Choroid plexus epithelial cell (primary cell): ENCODE measurements around the gene PLXDC1.
"Not testable (repeated sequence)": the region's sequence is repeated elsewhere in the genome, so short reads cannot be mapped to it uniquely, and the experiment has no call there.

ENCODE experiments used
- DNase-seq: peaks from one replicate; pipeline ENCODE4 v3.0.0-alpha.2; 2010; ENCODE audit warnings: low read depth
- H3K4me3 ChIP-seq: 2 replicates; pipeline ENCODE4 v1.5.1; 2011; ENCODE audit warnings: low read depth, mild to moderate bottlenecking, control low read depth, low read length, moderate library complexity
- TF ChIP-seq, protein P1 (sequence below): conservative IDR thresholded peaks from 2 replicates; pipeline ENCODE4 v1.5.1; 2011; ENCODE audit warnings: low read depth, mild to moderate bottlenecking, control low read depth, inconsistent platforms, low read length, moderate library complexity

The PLXDC1 gene

DNA sequence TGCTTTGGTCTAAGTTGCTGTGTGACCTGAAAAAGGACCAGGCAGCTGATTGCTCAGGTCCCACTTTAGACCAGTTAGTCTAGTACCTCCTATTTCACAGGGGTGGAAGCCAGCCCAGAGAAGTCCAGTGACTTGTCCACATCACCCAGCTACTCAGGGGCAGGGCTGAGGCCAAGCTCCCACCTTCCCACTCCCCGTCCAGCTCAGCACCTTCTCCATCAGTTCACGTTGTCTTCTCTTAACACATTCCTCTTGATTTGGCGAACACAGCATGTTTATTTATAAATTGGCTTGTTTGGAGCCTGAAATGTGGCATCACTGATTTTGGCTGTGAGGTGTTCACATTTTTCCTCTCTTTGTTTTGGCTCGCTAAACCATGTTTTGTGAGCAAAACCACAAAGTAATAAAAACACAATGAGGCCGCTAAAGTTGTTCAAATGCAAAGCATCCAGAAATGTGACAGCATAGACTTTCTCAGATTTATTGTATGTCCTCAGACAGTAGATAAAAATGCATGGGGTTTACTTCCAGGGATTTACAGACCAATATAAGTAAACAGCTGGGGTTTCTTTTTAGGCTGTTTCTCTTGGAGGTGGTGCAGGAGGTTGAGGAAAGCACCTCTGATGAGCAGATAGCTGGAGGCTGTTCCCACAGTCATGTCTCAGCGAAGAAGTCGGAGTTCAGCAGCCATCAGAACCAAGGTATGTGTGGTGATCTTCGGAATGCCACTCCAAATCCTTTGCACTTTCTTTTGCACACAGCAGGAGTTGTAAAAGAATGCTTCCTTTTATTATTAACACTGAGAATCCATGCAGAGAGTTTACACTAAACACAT lies 88.4 kb downstream of the PLXDC1 start:
- H3K4me3 ChIP-seq, result no peak overlapping the region
- TF ChIP-seq, protein P1, sequence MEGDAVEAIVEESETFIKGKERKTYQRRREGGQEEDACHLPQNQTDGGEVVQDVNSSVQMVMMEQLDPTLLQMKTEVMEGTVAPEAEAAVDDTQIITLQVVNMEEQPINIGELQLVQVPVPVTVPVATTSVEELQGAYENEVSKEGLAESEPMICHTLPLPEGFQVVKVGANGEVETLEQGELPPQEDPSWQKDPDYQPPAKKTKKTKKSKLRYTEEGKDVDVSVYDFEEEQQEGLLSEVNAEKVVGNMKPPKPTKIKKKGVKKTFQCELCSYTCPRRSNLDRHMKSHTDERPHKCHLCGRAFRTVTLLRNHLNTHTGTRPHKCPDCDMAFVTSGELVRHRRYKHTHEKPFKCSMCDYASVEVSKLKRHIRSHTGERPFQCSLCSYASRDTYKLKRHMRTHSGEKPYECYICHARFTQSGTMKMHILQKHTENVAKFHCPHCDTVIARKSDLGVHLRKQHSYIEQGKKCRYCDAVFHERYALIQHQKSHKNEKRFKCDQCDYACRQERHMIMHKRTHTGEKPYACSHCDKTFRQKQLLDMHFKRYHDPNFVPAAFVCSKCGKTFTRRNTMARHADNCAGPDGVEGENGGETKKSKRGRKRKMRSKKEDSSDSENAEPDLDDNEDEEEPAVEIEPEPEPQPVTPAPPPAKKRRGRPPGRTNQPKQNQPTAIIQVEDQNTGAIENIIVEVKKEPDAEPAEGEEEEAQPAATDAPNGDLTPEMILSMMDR, result no peak
- peak; percentile 24 for DNase-seq

DNA sequence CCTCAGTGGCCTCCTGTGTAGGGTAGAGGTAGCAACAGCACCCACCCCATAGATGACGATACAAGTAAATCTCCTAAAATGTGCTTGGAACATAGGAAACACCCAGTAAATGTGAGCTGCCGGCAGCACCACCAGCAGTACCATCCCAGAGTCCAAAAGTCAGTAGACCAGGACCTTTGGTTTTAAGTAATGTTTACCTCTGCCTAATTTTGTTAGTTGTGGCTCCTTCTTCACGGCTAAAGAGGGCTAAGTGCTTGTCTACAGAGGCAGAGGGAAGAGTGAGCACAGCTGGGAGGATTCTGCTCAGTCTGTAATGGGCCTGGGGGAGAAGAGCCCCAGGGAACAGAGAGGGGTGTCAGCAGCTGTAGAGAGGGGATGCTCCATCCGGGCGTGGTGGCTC lies 92.9 kb downstream of the PLXDC1 start:
- no peak for DNase-seq
- no peak overlapping the region for H3K4me3 ChIP-seq
- TF ChIP-seq, protein P1, result no peak

DNA sequence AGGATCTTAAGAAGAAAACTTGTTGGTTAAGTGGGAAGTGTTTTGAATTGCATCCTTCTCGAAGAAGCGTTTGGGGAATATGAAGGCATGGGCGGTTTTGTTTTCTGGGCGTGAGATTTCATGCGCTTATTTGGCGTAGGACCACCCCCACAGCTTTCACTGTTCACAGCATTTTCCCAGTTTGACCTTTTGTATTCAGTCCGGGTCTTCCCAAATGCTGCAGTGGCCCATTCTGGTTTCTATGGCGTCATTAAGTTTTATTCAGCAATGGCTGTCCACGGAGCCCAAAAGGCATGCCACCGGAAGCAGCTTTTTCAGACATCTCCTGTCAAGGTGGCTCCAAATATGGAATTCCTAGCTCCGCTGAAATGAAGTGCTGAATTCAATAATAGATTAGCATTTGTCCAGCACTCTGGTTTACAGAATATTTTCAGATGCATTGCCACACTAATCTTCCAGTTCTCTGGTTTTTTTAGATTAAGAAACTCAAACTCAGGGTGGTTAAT lies 93.7 kb downstream of the PLXDC1 start:
- DNase-seq, result no peak
- TF ChIP-seq, protein P1, result no peak
- H3K4me3 ChIP-seq, result no peak overlapping the region

DNA sequence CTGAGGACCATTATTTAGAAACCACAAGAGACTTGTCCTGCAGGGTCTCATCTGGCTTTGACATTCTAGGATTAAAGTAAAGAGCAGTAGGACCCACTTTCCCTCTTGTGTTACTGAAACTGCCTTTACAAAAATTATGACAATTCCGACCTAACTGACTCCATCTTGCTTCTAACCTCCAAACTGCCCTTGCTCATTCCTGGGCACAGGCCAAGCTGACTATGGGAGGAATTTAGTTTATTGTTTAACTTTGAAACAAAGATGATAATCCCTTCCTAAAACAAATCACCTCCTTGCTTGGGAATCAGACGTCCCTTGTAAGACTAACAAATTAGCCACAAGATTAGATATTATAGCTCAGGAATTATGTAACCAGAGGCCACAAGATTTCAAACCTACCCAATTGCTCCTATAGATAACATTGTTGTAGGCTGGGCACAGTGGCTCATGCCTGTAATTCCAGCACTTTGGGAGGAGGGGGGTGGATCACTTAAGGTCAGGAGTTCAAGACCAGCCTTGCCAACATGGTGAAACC lies 97.3 kb downstream of the PLXDC1 start:
- no peak for DNase-seq
- TF ChIP-seq, protein P1, result no peak
- H3K4me3 ChIP-seq, result no peak overlapping the region

DNA sequence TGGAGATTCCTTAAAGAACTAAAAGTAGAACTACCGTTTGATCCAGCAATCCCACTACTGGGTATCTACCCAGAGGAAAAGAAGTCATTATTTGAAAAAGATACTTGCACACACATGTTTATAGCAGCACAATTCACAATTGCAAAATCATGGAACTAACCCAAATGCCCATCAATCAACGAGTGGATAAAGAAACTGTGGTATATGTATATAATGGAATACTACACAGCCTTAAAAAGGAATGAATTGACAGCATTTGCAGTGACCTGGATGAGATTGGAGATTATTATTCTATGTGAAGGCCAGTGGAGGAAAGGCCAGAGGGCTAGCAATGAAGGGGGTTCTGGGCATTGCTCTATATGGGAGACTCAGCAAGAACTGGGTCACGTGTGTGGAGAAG lies 99.0 kb downstream of the PLXDC1 start:
- H3K4me3 ChIP-seq, DNase-seq: not testable (repeated sequence)

DNA sequence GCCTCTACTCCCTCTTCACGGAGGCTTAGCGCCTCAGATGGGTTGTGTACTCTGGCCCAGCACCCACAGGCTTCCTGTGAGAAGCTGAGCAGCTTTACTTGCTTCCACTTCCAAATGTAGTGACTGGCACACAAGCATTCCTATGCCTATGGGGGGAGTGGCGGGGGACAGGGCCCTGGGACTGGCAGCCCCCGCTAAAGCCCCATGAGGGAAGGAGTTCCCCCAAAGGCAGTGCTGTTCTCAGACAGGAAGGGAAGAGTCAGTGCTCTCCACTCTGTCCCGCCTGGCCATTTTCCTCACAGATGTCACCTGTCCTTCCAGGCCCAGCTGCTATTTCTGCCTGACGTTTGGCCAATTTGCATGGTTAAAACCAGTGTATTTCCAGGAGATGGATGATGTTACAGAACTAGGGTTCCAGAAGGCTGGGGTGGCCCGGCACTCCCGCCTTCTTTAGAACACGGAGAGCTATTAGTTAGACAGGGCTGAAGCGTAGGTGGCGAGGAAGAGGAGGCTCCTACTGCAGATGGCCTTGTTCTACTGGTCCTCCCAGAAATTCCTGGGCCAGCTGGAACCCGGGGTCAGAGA lies 100.3 kb downstream of the PLXDC1 start:
- DNase-seq, result no peak
- no peak overlapping the region for H3K4me3 ChIP-seq
- TF ChIP-seq, protein P1, result no peak

DNA sequence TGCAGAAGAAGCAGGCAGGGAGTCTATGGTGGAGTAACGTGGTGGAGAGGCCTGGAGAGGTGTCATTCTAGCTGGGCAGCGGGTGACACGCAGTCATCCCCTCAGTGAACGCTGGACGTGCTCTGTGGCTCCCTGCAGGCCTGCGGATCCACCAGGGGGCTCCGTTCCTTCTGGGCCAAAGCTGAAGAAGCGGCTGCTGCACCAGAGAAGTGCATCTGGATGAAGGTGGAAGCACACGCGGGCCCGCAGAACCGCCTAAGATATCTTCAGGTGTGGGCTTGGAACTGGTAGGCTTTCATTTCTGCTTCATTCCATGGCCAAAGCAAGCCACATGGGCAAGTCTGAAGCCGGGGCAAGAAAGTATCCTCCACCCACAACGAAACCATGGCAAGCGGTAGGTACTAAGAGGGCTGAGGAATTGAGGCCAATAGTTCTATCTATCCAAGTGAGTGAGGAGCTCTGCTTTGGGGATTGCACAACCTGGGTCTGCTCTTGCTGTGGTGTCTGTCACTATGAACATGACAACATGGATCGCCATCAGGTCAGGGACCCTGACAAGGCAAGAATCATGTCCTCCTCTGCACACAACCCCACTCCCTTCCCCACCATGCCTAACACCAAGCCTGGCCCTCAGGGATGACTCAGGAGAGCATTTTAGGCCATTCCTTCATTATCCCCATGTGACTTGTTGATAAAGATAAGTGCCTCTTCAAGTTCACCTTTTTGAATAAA lies 105.3 kb downstream of the PLXDC1 start:
- TF ChIP-seq, protein P1, result no peak
- no peak for DNase-seq

More for the DNA sequence above, 105.3 kb downstream of the PLXDC1 start:
- no peak overlapping the region for H3K4me3 ChIP-seq
